Pancreas (tissue), 10 donors: ENCODE measurements around the gene DGCR2. TPM values are rescaled to one million over a fixed set of nuclear protein-coding genes. Genes with fewer than 3 reads are reported as not detected.

Experiments
- ATAC-seq, 4 donors: fragments of 200-7000 bp; cut with Tn5 transposase; one replicate each; pipeline versions ENCODE4 v1.8.0 to v1.9.1; 2020; ENCODE audit warnings: mild to moderate bottlenecking in 4 of 4, moderate library complexity in 4 of 4
- DNase-seq, 6 donors: peaks; one replicate each; pipeline ENCODE4 v3.0.0-alpha.2; 2020
- FAIRE-seq: peaks from 2 replicates; lab custom pipeline; 2012; peaks lifted over from hg19 to GRCh38; lab: Jason Lieb, UNC
- H3K27ac ChIP-seq, 4 donors: fragments of 200-600 bp; sonication (generic); 1 replicate in 3 of 4; 2 replicates in 1 of 4; pipeline versions ENCODE4 v1.5.0 to v1.8.0; 2020
- H3K27me3 ChIP-seq, 4 donors: fragments of 200-600 bp; one replicate each; pipeline ENCODE4 v1.8.0; 2021
- H3K36me3 ChIP-seq, 3 donors: fragments of 200-600 bp; sonication (generic) in 1 of 3; one replicate each; pipeline versions ENCODE4 v1.5.0 to v1.8.0; 2020 to 2021
- H3K4me1 ChIP-seq, 3 donors: fragments of 200-600 bp; one replicate each; pipeline ENCODE4 v1.8.0; 2021
- H3K4me3 ChIP-seq, 4 donors: fragments of 200-600 bp; sonication (generic) in 2 of 4; one replicate each; pipeline versions ENCODE4 v1.5.0 to v1.8.0; 2020 to 2021
- H3K9me3 ChIP-seq, 4 donors: fragments of 200-600 bp; one replicate each; pipeline ENCODE4 v1.8.0; 2021
- WGBS, 2 donors: extraction: QIAGEN DNeasy Blood & Tissue Kit; methylation state at CpG; one replicate each; pipeline ENCODE4 v1.1.7; 2013; 5-methylcytosine and 5-hydroxymethylcytosine counted together
- intact Hi-C, 3 donors: fragments of 100-400 bp; cut with DNase I; formaldehyde crosslinking; loops; one replicate each; pipeline versions ENCODE4 v1.11.1 to v1.14.2; 2022
- polyA plus RNA-seq, 2 donors: library from polyadenylated mRNA; stranded (reverse); fragments of 200-250 nt; gene quantifications; one replicate each; pipeline ENCODE4 v1.2.3, GENCODE V29; 2013
- total RNA-seq, 6 donors: library from RNA; stranded (reverse); fragmentation: NEBNext Ultra II Directional in 4 of 6; extraction: Animal tissue kit (Norgen Biotek cat#: 25700) in 4 of 6; gene quantifications; one replicate each; pipeline versions ENCODE4 v1.2.1 to v1.2.4, GENCODE V29; 2021 to 2023
- TF ChIP-seq, protein P1 (sequence below), 4 donors: fragments of 200-600 bp; sonication (generic) in 3 of 4; IDR thresholded peaks; one replicate each; pipeline versions ENCODE4 v1.5.0 to v1.8.0; 2021; ENCODE audit warnings: antibody characterized with exemption in 4 of 4
- donor health status: healthy with polysubstance abuse.
- donor health status: DM: no; HTN: no; CAD: no; lungs with moderate emphysema.
- donor health status: DM: no; HTN: no; CAD: no.
- donor health status: control.
- donor health status: control.
- donor health status: Bipolar disorder and iron deficiency.
- donor health status: DM: yes; HTN: yes; CAD: no.
- donor health status: DM: no; HTN: no; CAD: no.
- donor health status: DM: no; HTN: no; CAD: no.
- donor health status: DM: yes; HTN: yes; CAD: no.

DGCR2 gene
- total and polyA plus RNA-seq, 8 donors = 24.3 to 41.5 (median 30.1) TPM

DNA sequence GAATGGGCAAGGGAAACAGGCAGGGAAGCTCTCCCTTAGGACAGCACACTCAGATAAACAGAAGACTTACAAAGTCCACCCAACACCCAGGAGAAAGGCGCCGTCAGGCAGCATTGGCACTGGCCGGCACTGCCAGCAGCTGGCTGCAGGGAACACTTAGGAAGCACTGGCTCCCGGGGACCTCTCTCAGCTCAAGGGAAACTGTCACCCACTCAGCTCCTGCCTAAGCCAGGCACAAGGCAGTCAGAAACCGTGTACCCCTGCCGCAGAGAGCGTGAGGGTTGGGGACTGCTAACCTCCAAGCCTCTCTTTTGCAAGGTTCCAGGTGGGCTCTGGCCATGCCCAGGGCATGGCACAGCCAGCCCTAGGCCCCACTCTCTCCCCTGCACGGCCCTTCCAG is 64.7 kb downstream of the DGCR2 start:
- FAIRE-seq (no peak), DNase-seq (peak in 1 of 6 donors; percentile 6), ATAC-seq (no peak)
- Histone ChIP-seq H3K4me3 (no peak overlapping the region), H3K27me3 (no peaks in the 10 kb centered on the region), H3K4me1 (peaks cover 0 to 2% (median 0%) of the 10 kb centered on the region in 3 donors), H3K9me3 (no peaks in the 10 kb centered on the region), H3K27ac (no peak overlapping the region), H3K36me3 (no peaks in the 10 kb centered on the region)
- 71 to 77% methylated on average over 8 of the region's 8 CpGs for WGBS, 2 donors
- TF ChIP-seq, protein P1, sequence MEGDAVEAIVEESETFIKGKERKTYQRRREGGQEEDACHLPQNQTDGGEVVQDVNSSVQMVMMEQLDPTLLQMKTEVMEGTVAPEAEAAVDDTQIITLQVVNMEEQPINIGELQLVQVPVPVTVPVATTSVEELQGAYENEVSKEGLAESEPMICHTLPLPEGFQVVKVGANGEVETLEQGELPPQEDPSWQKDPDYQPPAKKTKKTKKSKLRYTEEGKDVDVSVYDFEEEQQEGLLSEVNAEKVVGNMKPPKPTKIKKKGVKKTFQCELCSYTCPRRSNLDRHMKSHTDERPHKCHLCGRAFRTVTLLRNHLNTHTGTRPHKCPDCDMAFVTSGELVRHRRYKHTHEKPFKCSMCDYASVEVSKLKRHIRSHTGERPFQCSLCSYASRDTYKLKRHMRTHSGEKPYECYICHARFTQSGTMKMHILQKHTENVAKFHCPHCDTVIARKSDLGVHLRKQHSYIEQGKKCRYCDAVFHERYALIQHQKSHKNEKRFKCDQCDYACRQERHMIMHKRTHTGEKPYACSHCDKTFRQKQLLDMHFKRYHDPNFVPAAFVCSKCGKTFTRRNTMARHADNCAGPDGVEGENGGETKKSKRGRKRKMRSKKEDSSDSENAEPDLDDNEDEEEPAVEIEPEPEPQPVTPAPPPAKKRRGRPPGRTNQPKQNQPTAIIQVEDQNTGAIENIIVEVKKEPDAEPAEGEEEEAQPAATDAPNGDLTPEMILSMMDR (IDR thresholded peaks at IDR 0.05) = no peak
- intact Hi-C loops = loop anchor here in 1 of 3 donors (10.0 kb wide), 1 partner anchor 77 kb away; the partner anchor contains the start of gene TSSK2

DNA sequence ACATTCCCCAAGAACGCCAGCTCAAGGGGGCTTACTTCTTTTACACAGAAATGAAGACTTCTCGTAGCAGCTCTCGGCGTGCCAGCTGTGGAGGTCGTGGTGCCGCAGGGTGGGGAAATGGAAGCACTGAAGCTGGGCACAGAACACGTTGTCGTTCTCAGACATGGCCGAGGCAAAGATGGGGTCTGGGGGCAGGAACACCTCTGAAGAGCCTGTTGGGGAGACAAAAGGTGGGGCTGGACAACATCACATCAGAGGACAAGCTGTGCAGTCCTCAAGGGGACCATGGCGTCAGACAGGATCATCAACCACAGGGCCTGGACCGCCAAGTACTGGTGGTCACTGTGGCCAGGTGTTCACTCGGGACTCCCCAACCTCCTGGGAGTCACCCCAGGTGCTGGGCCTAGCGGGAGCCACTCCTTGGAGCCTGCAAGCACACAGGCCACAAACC is 65.2 kb downstream of the DGCR2 start:
- Histone ChIP-seq H3K4me1 (no peaks in the 10 kb centered on the region), H3K9me3 (no peaks in the 10 kb centered on the region), H3K36me3 (no peaks in the 10 kb centered on the region), H3K27ac (no peak overlapping the region), H3K27me3 (no peaks in the 10 kb centered on the region), H3K4me3 (no peak overlapping the region)
- ATAC-seq (no peak), FAIRE-seq (no peak), DNase-seq (no peak)
- 91 to 93% methylated on average over 13 of the region's 13 CpGs for WGBS, 2 donors
- intact Hi-C loops = loop anchor here in 1 of 3 donors (10.0 kb wide), 1 partner anchor 78 kb away; the partner anchor contains the start of gene TSSK2
- TF ChIP-seq, protein P1 (IDR thresholded peaks at IDR 0.05) = no peak

DNA sequence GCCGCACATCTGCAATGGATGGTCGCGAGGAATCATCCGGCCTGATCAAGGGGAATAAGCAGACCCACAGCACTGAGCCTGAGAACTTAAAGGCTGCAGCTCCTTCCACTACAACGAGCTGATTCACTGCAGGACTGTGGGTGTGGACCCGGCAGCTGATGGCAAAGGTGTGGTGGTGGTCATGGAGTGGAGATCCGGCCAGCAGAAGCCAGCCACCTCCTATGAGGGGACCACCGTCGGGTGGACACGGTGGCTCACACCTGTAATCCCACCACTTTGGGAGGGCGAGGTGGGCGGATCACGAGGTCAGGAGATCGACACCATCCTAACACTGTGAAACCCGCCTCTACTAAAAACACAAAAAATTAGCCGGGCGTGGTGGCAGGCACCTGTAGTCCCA is 66.4 kb downstream of the DGCR2 start:
- no peak for DNase-seq
- no peak for FAIRE-seq
- no peaks in the 10 kb centered on the region for H3K27me3 ChIP-seq
- no peak overlapping the region for H3K4me3 ChIP-seq
- no peaks in the 10 kb centered on the region for H3K4me1 ChIP-seq
- TF ChIP-seq, protein P1 (IDR thresholded peaks at IDR 0.05) = no peak
- ATAC-seq = no peak
- no peaks in the 10 kb centered on the region for H3K36me3 ChIP-seq
- intact Hi-C loops = loop anchor here in 1 of 3 donors (10.0 kb wide), 1 partner anchor 79 kb away; the partner anchor contains the start of gene TSSK2
- no peaks in the 10 kb centered on the region for H3K9me3 ChIP-seq
- H3K27ac ChIP-seq = no peak overlapping the region
- WGBS, 2 donors = 93 to 95% methylated on average over 17 of the region's 17 CpGs

DNA sequence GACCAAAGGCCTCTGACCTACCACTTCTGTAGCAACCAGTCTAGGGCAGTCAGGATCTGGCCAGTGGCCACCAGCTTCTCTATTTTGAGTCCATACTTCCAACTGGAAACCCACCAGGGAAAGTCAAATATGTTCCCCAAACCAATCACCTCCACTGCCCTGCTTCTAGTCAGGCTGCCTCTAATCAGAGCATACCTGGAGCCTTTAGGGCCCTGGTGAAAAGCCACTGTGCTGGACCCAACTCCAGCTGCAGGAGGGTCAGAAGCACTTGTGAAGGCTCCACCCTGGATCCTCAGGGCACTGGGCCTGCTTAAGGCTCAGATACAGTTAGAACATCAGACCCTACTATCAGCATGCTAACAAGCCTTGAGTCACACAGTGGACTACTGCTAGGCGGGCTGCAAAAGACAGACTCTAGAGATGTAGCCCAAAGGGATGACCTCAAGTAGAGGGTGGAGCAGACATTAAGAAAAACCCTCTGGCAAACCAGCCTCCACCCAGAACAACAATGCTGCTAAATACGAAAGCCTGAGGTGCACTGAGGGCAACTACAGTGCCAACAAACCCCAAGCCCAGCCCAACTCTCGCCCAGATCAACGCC is 69.2 kb downstream of the DGCR2 start:
- intact Hi-C loops = loop anchor here in 1 of 3 donors (10.0 kb wide), 1 partner anchor 82 kb away; the partner anchor contains the start of gene TSSK2
- WGBS, 2 donors = 95 to 99% methylated on average over 4 of the region's 4 CpGs
- Histone ChIP-seq H3K27me3 (no peaks in the 10 kb centered on the region), H3K9me3 (no peaks in the 10 kb centered on the region), H3K27ac (no peak overlapping the region), H3K4me3 (no peak overlapping the region), H3K36me3 (peaks cover 0 to 7% (median 3%) of the 10 kb centered on the region in 3 donors), H3K4me1 (no peaks in the 10 kb centered on the region)
- TF ChIP-seq, protein P1 (IDR thresholded peaks at IDR 0.05) = no peak
- DNase-seq (peak in 1 of 6 donors; percentile 19), FAIRE-seq (no peak), ATAC-seq (no peak)
